Fibroblast of lung (primary cell): ENCODE results near the gene ZNF614.

Source experiments
- CTCF ChIP-seq, 2 donors: IDR thresholded peaks in 1 of 2; conservative IDR thresholded peaks in 1 of 2; 1 replicate in 1 of 2; 2 replicates in 1 of 2; pipeline ENCODE4 v1.5.1; 2011 to 2012; ENCODE audit warnings: low read length in 2 of 2, control low read depth in 1 of 2, inconsistent platforms in 1 of 2, low read depth in 1 of 2, mild to moderate bottlenecking in 1 of 2
- EZH2 ChIP-seq: IDR thresholded peaks from 2 replicates; pipeline ENCODE4 v1.5.1; 2012; ENCODE audit warnings: low read length, control low read depth, mild to moderate bottlenecking; ENCODE audit errors: missing control alignments

- TF ChIP-seq CTCF (conservative IDR thresholded peaks at IDR 0.05 in 1 of 2, IDR thresholded peaks at IDR 0.05 in 1 of 2; ENCODE audit: low read depth in 1 of 2, low read length in 2 of 2) (no peak), EZH2 (no peak)
Measured at GRCh38 chr19:51970718-51971117, 57.5 kb downstream of the ZNF614 start.
